HL-60/S4 treated with retinoic acid at 250 ng/mL for 4 days and 3 days (cell line): Measurements from ENCODE around the gene RNPEPL1.
"Not testable (repeated sequence)": the region's sequence is repeated elsewhere in the genome, so short reads cannot be mapped to it uniquely, and the experiment has no call there.

Experiments used
- in situ Hi-C: fragments of 300-500 bp; cut with MboI; formaldehyde crosslinking; loops from 2 replicates; pipeline ENCODE4 v1.7.0; 2022; ENCODE audit warnings: low sequenced_read_pairs

The RNPEPL1 gene

GRCh38 chr2:240567872-240568677 is at the start of gene RNPEPL1:
RNPEPL1 (plus strand) TSS chr2:240568484; CDS start chr2:240568587, 103 bp downstream.
- in situ Hi-C loops: no loop called here

GRCh38 chr2:240518981-240519380 is 49.3 kb upstream of the RNPEPL1 start:
- in situ Hi-C loops: no loop called here

GRCh38 chr2:240519396-240520129 is 48.7 kb upstream of the RNPEPL1 start:
- in situ Hi-C loops: no loop called here

GRCh38 chr2:240520130-240520973 is 47.9 kb upstream of the RNPEPL1 start:
- in situ Hi-C loops: no loop called here

- in situ Hi-C loops: no loop called here
These were observed 47.3 kb upstream of the RNPEPL1 start for GRCh38 chr2:240520974-240521350.

- in situ Hi-C loops: not testable (repeated sequence)
These were observed 46.4 kb upstream of the RNPEPL1 start for GRCh38 chr2:240521885-240522284.

GRCh38 chr2:240522406-240522805 is 45.9 kb upstream of the RNPEPL1 start:
- in situ Hi-C loops: no loop called here

GRCh38 chr2:240523451-240524281 is 44.6 kb upstream of the RNPEPL1 start:
- in situ Hi-C loops: no loop called here

- in situ Hi-C loops: no loop called here
These were observed 43.1 kb upstream of the RNPEPL1 start for GRCh38 chr2:240524963-240525718.

GRCh38 chr2:240525802-240526201 is 42.5 kb upstream of the RNPEPL1 start:
- in situ Hi-C loops: no loop called here

GRCh38 chr2:240526521-240526920 is 41.8 kb upstream of the RNPEPL1 start:
- in situ Hi-C loops: no loop called here

- in situ Hi-C loops: no loop called here
These were observed 41.0 kb upstream of the RNPEPL1 start for GRCh38 chr2:240527153-240527750.

GRCh38 chr2:240528406-240529040 is 39.8 kb upstream of the RNPEPL1 start:
- in situ Hi-C loops: no loop called here

- in situ Hi-C loops: no loop called here
These were observed 38.8 kb upstream of the RNPEPL1 start for GRCh38 chr2:240529344-240529999.

GRCh38 chr2:240530181-240530580 is 38.1 kb upstream of the RNPEPL1 start:
- in situ Hi-C loops: no loop called here

- in situ Hi-C loops: no loop called here
These were observed 37.2 kb upstream of the RNPEPL1 start for GRCh38 chr2:240531038-240531437.

- in situ Hi-C loops: no loop called here
These were observed 36.1 kb upstream of the RNPEPL1 start for GRCh38 chr2:240532031-240532775.
